Tibial nerve (tissue), 4 donors: ENCODE data around the gene SLC51A. TPM values are rescaled to one million over a fixed set of nuclear protein-coding genes. Genes with fewer than 3 reads are reported as not detected.

Source experiments
- DNase-seq, 2 donors: peaks; one replicate each; pipeline ENCODE4 v3.0.0-alpha.2; 2019; ENCODE audit warnings: low spot score in 2 of 2
- H3K27ac ChIP-seq, 4 donors: fragments of 200-600 bp; sonication (generic) in 3 of 4; one replicate each; pipeline ENCODE4 v1.5.1; 2017 to 2019; ENCODE audit warnings: mild to moderate bottlenecking in 1 of 4
- H3K27me3 ChIP-seq, 2 donors: fragments of 200-600 bp; sonication (generic) in 1 of 2; one replicate each; pipeline versions ENCODE4 v1.5.1 to v1.6.0; 2017 to 2019
- H3K36me3 ChIP-seq, 3 donors: fragments of 200-600 bp; sonication (generic); one replicate each; pipeline ENCODE4 v1.5.1; 2018 to 2019
- H3K4me1 ChIP-seq, 4 donors: fragments of 200-600 bp; sonication (generic) in 3 of 4; one replicate each; pipeline ENCODE4 v1.5.1; 2017 to 2019
- H3K4me3 ChIP-seq, 4 donors: fragments of 200-600 bp; sonication (generic) in 3 of 4; one replicate each; pipeline ENCODE4 v1.5.1; 2017 to 2019; ENCODE audit warnings: mild to moderate bottlenecking in 1 of 4, moderate library complexity in 1 of 4
- H3K9me3 ChIP-seq, 4 donors: fragments of 200-600 bp; sonication (generic) in 3 of 4; one replicate each; pipeline ENCODE4 v1.5.1; 2017 to 2019
- EP300 ChIP-seq, 2 donors: sonication (generic); formaldehyde crosslinking; IDR thresholded peaks; one replicate each; pipeline ENCODE4 v1.6.1; 2017; ENCODE audit warnings: antibody characterized with exemption in 2 of 2, mild to moderate bottlenecking in 1 of 2
- POLR2A ChIP-seq, 2 donors: fragments of 450-650 bp; IDR thresholded peaks; one replicate each; pipeline ENCODE4 v1.6.1; 2017; ENCODE audit warnings: antibody characterized with exemption in 2 of 2, mild to moderate bottlenecking in 2 of 2, moderate library complexity in 2 of 2
- whole genome bisulfite sequencing, 2 donors: methylation state at CpG; one replicate each; pipeline ENCODE4 v1.1.5; 2018; 5-methylcytosine and 5-hydroxymethylcytosine counted together
- total RNA-seq, 4 donors: library from RNA; depleted of rRNA; stranded (reverse); fragments of >200 nt; gene quantifications; one replicate each; pipeline ENCODE4 v1.1.0, GENCODE V29; 2016
- TF ChIP-seq, protein P1 (sequence below), 5 experiments: fragments of 200-600 bp in 3 of 5; fragments of 450-650 bp in 2 of 5; sonication (generic) in 3 of 5; IDR thresholded peaks; one replicate each; pipeline ENCODE4 v1.5.1; 2016 to 2019; ENCODE audit warnings: antibody characterized with exemption in 5 of 5, mild to moderate bottlenecking in 3 of 5, moderate library complexity in 2 of 5

The SLC51A gene
- total RNA-seq, 4 donors from 2014 or later, result 0.30 to 0.66 TPM; not detected in 2

DNA sequence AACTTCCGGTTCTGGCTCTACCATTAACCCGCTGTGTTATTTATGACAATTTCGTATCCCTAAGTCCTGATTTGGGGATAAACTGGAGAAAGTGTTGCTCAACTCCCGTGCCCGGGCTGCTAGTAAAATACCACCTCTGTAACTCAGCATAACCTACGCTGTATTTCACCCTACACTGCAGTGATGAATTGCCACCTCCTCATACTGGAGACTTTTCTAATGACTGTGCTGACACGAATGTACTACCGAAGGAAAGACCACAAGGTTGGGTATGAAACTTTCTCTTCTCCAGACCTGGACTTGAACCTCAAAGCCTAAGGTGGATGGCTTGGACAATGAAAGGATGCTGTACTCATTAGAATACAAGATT lies 16.5 kb downstream of the SLC51A start:
- 86 to 91% methylated on average over 8 of the region's 8 CpGs for WGBS, 2 donors
- no peak for TF ChIP-seq EP300 (IDR thresholded peaks at IDR 0.05)
- TF ChIP-seq, protein P1, sequence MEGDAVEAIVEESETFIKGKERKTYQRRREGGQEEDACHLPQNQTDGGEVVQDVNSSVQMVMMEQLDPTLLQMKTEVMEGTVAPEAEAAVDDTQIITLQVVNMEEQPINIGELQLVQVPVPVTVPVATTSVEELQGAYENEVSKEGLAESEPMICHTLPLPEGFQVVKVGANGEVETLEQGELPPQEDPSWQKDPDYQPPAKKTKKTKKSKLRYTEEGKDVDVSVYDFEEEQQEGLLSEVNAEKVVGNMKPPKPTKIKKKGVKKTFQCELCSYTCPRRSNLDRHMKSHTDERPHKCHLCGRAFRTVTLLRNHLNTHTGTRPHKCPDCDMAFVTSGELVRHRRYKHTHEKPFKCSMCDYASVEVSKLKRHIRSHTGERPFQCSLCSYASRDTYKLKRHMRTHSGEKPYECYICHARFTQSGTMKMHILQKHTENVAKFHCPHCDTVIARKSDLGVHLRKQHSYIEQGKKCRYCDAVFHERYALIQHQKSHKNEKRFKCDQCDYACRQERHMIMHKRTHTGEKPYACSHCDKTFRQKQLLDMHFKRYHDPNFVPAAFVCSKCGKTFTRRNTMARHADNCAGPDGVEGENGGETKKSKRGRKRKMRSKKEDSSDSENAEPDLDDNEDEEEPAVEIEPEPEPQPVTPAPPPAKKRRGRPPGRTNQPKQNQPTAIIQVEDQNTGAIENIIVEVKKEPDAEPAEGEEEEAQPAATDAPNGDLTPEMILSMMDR (IDR thresholded peaks at IDR 0.05), result no peak
- no peak for TF ChIP-seq POLR2A (IDR thresholded peaks at IDR 0.05)
- Histone ChIP-seq H3K9me3 (no peaks in the 10 kb centered on the region), H3K27me3 (no peaks in the 10 kb centered on the region), H3K4me1 (peaks cover 0 to 10% (median 0%) of the 10 kb centered on the region in 4 donors), H3K36me3 (peaks cover 0 to 30% (median 0%) of the 10 kb centered on the region in 3 donors), H3K4me3 (no peak overlapping the region), H3K27ac (no peak overlapping the region)
- no peak for DNase-seq

DNA sequence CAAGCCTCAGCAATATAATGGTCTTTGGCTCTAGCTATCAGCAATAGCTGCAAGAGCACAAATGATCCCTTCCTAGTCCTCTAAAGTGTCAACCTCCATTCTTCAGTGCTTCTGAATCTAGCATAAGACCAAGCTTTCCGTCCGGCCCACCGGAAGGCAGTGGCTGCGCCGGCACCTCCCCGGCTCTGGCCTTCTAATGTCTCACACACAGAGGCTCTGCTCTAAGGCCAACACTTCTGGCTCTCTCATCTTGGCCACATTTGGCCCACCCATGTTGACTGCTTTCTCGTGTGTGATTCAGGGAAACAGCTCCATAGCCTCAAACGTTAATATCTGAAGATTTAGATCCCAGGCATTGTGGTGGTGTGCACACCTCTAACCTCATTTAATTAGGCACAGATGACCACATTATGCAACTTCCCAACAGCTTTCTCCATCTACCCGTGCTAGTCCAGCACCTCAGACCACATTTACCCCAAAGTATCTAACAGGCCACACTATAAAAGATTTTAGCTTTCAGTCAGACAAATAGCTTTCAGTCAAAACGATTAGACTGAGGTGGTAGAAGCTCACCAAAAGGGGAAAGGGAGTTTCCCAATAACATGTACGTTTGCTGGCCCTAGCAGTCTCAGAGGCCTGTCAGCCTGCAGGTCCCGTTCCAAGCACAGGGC lies 19.3 kb downstream of the SLC51A start:
- Histone ChIP-seq H3K4me3 (no peak overlapping the region), H3K9me3 (no peaks in the 10 kb centered on the region), H3K36me3 (peaks cover 0 to 57% (median 5%) of the 10 kb centered on the region in 3 donors), H3K27ac (peak overlapping the region in 2 of 4 donors; percentile 56 to 59), H3K27me3 (no peaks in the 10 kb centered on the region), H3K4me1 (peaks cover 0 to 3% (median 0%) of the 10 kb centered on the region in 4 donors)
- TF ChIP-seq EP300 (IDR thresholded peaks at IDR 0.05), result no peak
- TF ChIP-seq POLR2A (IDR thresholded peaks at IDR 0.05), result no peak
- DNase-seq, result peak in 1 of 2 donors; percentile 26
- 59 to 62% methylated on average over 12 of the region's 12 CpGs for WGBS, 2 donors

DNA sequence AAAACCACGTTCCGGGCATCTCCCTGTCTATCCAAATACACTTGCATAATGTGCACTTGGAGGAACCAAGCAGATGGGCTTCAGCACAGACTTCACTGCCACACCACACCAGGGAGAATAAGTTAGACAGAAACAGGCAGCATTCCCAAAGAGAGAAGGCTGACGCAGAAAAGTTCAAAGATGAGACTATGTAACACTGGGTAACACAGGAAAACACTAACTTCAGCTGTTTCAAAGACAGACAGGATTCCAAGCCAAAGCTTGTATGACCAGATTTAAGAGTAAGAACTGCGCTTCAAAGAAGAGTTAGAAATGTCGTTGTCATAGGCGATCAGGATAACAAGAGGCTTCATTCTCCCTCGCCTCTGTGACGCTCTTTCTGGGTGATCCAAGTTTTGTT lies 19.9 kb downstream of the SLC51A start:
- peaks cover 0 to 63% (median 5%) of the 10 kb centered on the region in 3 donors for H3K36me3 ChIP-seq
- peak in 1 of 2 donors; percentile 25 for DNase-seq
- no peaks in the 10 kb centered on the region for H3K27me3 ChIP-seq
- 60 to 68% methylated on average over 8 of the region's 8 CpGs for WGBS, 2 donors
- no peaks in the 10 kb centered on the region for H3K9me3 ChIP-seq
- H3K4me1 ChIP-seq, result peaks cover 0 to 3% (median 0%) of the 10 kb centered on the region in 4 donors
- no peak overlapping the region for H3K4me3 ChIP-seq
- peak overlapping the region in 2 of 4 donors; percentile 56 to 59 for H3K27ac ChIP-seq
- TF ChIP-seq, protein P1 (IDR thresholded peaks at IDR 0.05), result no peak
- TF ChIP-seq POLR2A (IDR thresholded peaks at IDR 0.05) (no peak), EP300 (IDR thresholded peaks at IDR 0.05) (no peak)

DNA sequence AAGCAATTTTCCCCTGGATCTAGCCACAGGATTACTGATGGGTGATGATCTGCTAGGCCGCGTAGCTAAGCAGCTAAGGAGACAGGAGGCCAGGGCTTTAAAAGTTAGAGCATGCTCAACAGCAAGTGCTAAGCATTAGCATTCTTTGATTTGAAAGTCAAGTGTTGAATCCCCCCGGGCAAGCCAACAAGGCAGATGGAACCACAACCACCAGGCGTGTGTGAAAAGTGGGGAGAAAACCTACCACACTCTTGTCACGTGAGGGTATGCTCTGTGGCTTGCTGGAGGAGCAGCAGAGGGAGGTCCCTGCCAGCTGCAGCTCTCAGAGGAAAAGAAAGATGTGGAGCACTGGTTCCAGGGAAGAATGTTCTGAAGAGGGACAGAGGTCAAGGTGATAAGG lies 20.9 kb downstream of the SLC51A start:
- no peaks in the 10 kb centered on the region for H3K9me3 ChIP-seq
- DNase-seq, result no peak
- TF ChIP-seq, protein P1 (IDR thresholded peaks at IDR 0.05), result no peak
- TF ChIP-seq POLR2A (IDR thresholded peaks at IDR 0.05) (no peak), EP300 (IDR thresholded peaks at IDR 0.05) (no peak)
- no peak overlapping the region for H3K4me3 ChIP-seq
- peaks cover 0 to 69% (median 5%) of the 10 kb centered on the region in 3 donors for H3K36me3 ChIP-seq
- H3K27me3 ChIP-seq, result no peaks in the 10 kb centered on the region
- peaks cover 0 to 3% (median 0%) of the 10 kb centered on the region in 4 donors for H3K4me1 ChIP-seq
- WGBS, 2 donors, result 80 to 91% methylated on average over 5 of the region's 5 CpGs
- peak overlapping the region in 1 of 4 donors; percentile 56 for H3K27ac ChIP-seq

DNA sequence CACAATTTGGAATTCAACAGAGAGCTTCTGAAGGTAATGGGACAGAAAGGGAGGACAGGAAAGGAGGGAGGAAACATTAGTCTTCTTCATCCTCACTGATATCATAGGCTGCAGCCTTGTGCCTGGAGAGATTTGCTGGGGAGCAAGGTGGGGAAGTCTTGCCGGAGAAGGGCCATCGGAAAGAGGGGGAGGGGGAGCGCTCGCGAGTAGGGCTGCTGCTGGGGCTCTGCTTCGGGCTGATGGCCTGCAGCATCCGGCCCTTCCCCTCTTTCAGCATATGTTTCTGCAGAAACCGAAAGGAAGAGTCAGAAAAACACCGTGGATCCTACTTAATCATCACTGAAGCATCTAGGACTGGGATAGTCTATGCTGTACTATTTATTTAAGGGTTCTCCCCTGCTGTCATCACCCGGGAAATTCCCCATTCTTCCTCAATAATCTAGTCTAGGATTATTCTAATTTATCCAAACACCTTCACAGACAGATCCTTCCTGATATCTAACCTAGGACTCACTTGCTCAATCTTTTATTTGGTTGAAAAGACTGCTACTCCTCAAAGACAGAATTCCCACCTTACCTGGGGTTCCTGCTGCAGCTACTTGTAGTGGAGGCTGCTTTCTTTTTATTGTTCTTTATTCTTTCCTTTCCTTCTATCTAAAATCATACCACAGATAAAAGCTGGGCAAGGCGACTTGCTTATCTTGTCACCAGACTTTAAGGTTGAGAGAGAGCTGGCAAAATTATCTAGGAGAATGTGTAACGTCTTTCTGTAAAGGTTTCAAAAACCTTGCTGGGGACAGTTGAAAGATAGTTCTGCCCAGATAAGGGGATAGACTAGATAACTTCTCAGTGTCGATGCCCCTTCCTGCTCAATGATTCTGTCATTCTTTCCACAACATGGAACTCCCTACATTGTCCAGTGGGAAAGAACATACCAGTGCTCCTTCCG lies 22.6 kb downstream of the SLC51A start:
- 76 to 78% methylated on average over 14 of the region's 14 CpGs for WGBS, 2 donors
- TF ChIP-seq POLR2A (IDR thresholded peaks at IDR 0.05), result no peak
- TF ChIP-seq, protein P1 (IDR thresholded peaks at IDR 0.05), result no peak
- TF ChIP-seq EP300 (IDR thresholded peaks at IDR 0.05), result no peak
- H3K27ac ChIP-seq, result no peak overlapping the region
- H3K4me1 ChIP-seq, result peaks cover 0 to 3% (median 0%) of the 10 kb centered on the region in 4 donors
- no peaks in the 10 kb centered on the region for H3K9me3 ChIP-seq
- H3K27me3 ChIP-seq, result no peaks in the 10 kb centered on the region
- H3K4me3 ChIP-seq, result no peak overlapping the region
- DNase-seq, result no peak
- H3K36me3 ChIP-seq, result peaks cover 0 to 72% (median 9%) of the 10 kb centered on the region in 3 donors
